ENCODE measurements around the gene C1orf122. TPM values are rescaled to one million over a fixed set of nuclear protein-coding genes. Genes with fewer than 3 reads are reported as not detected.

The C1orf122 gene
- total and polyA plus RNA-seq, 2 of the 8 experiments (the other 6 are each of a cell fraction or from before 2014, with no cell fraction given) = 32.1 to 36.9 TPM

DNA sequence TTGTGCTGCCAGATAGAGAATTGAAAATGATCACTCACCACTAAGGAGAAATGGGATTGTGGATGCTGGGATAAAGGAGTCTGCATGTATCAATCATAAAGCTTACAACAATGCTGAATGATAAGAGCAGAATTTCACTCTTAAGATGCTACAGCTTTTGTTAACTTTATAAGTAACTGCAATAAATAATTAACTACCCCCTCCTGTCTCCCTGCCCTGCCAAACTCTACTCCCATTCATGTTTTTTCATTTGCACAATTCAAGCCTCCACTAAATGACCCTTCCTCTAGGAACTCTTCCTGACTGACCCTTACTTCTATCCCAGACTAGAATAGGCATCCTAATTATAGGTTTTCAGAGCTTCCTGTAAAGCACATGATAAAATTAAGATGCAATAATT is 36.9 kb downstream of the C1orf122 start:
- peaks cover under 1 to 5% (median 4%) of the 10 kb centered on the region in 4 experiments; a peak in 5 of 8 replicates for H3K36me3 ChIP-seq (ENCODE audit: control insufficient read depth in 2 of 4, insufficient read depth in 4 of 4, low read length in 3 of 4)
- no peak overlapping the region for H4K8ac ChIP-seq (ENCODE audit: extremely low read depth, insufficient read depth, low read length)
- H3K27me3 ChIP-seq (replicated peaks in 1 of 4; ENCODE audit: control insufficient read depth in 3 of 4, extremely low read depth in 1 of 4, insufficient read depth in 3 of 4, low read length in 3 of 4) = no peaks in the 10 kb centered on the region
- TF ChIP-seq POLR2A (IDR thresholded peaks at IDR 0.05; ENCODE audit: control extremely low read depth in 1 of 2, low read depth in 2 of 2, low read length in 2 of 2) (no peak), TAF7 (optimal IDR thresholded peaks at IDR 0.05; ENCODE audit: borderline replicate concordance, low read depth, low read length) (no peak), TCF12 (IDR thresholded peaks at IDR 0.05; ENCODE audit: low read depth, low read length) (no peak), USF2 (IDR thresholded peaks at IDR 0.05; ENCODE audit: low read length) (no peak), EP300 (IDR thresholded peaks at IDR 0.05; ENCODE audit: borderline replicate concordance in 1 of 2, low read depth in 2 of 2, low read length in 2 of 2) (no peak), RAD21 (IDR thresholded peaks at IDR 0.05 in 1 of 2, conservative IDR thresholded peaks at IDR 0.05 in 1 of 2; ENCODE audit: low read depth in 2 of 2, low read length in 2 of 2) (no peak)
- ChIA-PET CTCF (ENCODE audit: partially characterized antibody) (no interaction called here), POLR2A (ENCODE audit: partially characterized antibody) (interaction anchor here (1.0 kb wide), 1 partner anchor 14 kb away, joined by 3 read pairs; the partner anchor contains the start of gene MTF1)
- no peak overlapping the region for H3K9ac ChIP-seq (replicated peaks in 1 of 4; ENCODE audit: extremely low read depth in 1 of 4, low read depth in 3 of 4, low read length in 3 of 4)
- FAIRE-seq (no peak), DNase-seq (ENCODE audit: low read depth in 1 of 2, low spot score in 2 of 2) (no peak)
- no peak overlapping the region for H3K56ac ChIP-seq (replicated peaks; ENCODE audit: insufficient read length, low read depth, low read length)
- H2BK120ac ChIP-seq (replicated peaks; ENCODE audit: low read depth, low read length) = no peak overlapping the region
- no peak overlapping the region for H3K18ac ChIP-seq (ENCODE audit: extremely low read depth, low read length)
- no peak overlapping the region for H3K4ac ChIP-seq (replicated peaks; ENCODE audit: insufficient read length, low read depth, low read length)
- H4K5ac ChIP-seq (ENCODE audit: insufficient read length, low read depth, low read length) = no peak overlapping the region
- H3K79me1 ChIP-seq (ENCODE audit: low read depth, low read length) = peaks cover 7% of the 10 kb centered on the region
- H3K79me2 ChIP-seq (ENCODE audit: control insufficient read depth in 1 of 2, insufficient read depth in 2 of 2, low read length in 2 of 2) = peaks cover 0 to 13% of the 10 kb centered on the region in 2 experiments; a peak in 3 of 4 replicates
- H2BK15ac ChIP-seq (ENCODE audit: low read length) = no peak overlapping the region
- H2BK12ac ChIP-seq (ENCODE audit: low read depth, low read length) = no peak overlapping the region
- H3K14ac ChIP-seq (ENCODE audit: insufficient read length) = no peak overlapping the region
- no peak overlapping the region for H3K23ac ChIP-seq (ENCODE audit: insufficient read length)
- H3K23me2 ChIP-seq (ENCODE audit: low read depth, low read length) = no peaks in the 10 kb centered on the region
- no peaks in the 10 kb centered on the region for H3K4me1 ChIP-seq (replicated peaks in 1 of 4; ENCODE audit: control insufficient read depth in 3 of 4, insufficient read depth in 4 of 4, low read length in 3 of 4)
- no peak overlapping the region for H4K91ac ChIP-seq (replicated peaks; ENCODE audit: insufficient read length, low read length)
- peaks cover 4 to 10% of the 10 kb centered on the region in 2 experiments for H4K20me1 ChIP-seq (replicated peaks in 1 of 2; ENCODE audit: control insufficient read depth in 1 of 2, insufficient read depth in 2 of 2, low read length in 2 of 2)
- no peaks in the 10 kb centered on the region for H3K9me3 ChIP-seq (ENCODE audit: insufficient read depth in 2 of 2, low read depth in 1 of 2, low read length in 1 of 2)
- no peak overlapping the region for H2AK5ac ChIP-seq (ENCODE audit: low read depth, low read length)
- no peak overlapping the region for H3K4me2 ChIP-seq (ENCODE audit: insufficient read depth in 1 of 2, low read depth in 2 of 2, low read length in 2 of 2)
- no peak overlapping the region for H2BK5ac ChIP-seq (ENCODE audit: low read depth, low read length)
- no peak overlapping the region for H2AFZ ChIP-seq (ENCODE audit: low read length)
- H3K27ac ChIP-seq (ENCODE audit: low read depth, low read length) = no peak overlapping the region
- H2BK20ac ChIP-seq (ENCODE audit: low read length) = no peak overlapping the region
- no peak overlapping the region for H3K4me3 ChIP-seq (ENCODE audit: extremely low read depth in 1 of 4, insufficient read depth in 2 of 4, low read depth in 3 of 4, low read length in 4 of 4)
